NAMALWA (cell line): ENCODE data around the gene NMNAT2.
A peak's percentile ranks its signal among the peaks of the same experiment; 100 is the strongest.

Experiments used
- DNase-seq: peaks from one replicate; pipeline ENCODE4 v3.0.0-alpha.2; 2015; ENCODE audit warnings: low spot score

NMNAT2 gene

GRCh38 chr1:183313063-183313462 lies 105.1 kb downstream of the NMNAT2 start:
- DNase-seq: no peak

- no peak for DNase-seq
Observed at GRCh38 chr1:183310753-183311479, 107.3 kb downstream of the NMNAT2 start.

DNA sequence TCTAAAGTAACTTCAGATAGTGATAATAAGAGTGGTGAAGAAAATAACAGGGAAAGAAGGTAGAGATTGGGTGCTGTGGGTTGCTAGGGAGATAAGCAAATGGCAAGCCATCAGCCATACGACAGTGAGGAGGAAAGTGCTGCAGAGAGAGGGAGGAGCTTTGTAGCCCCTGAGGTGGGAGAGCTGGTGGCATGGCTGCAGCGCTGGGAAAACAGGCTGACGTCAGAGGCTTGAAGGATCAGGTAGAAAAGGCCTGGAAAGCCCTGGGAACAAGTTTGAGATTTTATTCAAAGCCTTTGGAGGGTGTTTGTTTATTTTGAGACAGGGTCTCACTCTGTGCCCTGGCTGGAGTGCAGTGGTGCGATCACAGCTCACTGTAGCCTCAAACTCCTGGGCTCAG lies 109.5 kb downstream of the NMNAT2 start:
- no peak for DNase-seq

- DNase-seq: peak; percentile 79
Observed at GRCh38 chr1:183306317-183307042, 111.7 kb downstream of the NMNAT2 start.

DNA sequence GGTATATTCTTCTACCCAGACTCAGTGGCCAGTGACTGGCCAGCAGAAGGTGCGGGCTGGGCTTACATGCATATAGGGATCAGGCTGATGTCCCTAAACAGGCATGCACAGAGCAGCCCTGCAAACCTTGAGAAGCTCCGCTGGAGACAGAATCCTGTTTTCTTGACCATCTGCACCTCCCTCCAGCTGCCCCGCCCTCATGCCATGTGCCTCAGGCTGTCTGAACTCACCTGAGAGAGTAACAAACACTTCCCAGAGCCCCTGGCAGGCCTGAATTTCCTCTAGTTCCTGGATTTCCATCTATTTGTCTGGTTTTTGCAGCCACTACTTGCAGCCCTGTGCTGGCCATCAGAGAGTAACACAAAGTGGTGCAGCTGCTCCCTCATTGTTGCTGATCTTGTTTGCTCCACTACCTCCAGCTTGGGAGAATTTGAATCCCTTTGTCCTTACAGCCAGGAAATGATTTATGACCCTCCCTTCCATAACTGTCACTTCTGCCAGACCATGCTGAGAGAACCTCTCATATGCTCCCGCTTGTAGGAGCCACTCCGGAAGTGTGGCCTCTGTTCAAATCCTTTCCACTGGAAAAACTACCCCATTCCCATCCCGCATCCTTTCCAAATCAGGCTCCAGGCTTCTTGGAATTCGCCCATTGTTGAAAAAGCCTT lies 113.6 kb downstream of the NMNAT2 start:
- no peak for DNase-seq

DNA sequence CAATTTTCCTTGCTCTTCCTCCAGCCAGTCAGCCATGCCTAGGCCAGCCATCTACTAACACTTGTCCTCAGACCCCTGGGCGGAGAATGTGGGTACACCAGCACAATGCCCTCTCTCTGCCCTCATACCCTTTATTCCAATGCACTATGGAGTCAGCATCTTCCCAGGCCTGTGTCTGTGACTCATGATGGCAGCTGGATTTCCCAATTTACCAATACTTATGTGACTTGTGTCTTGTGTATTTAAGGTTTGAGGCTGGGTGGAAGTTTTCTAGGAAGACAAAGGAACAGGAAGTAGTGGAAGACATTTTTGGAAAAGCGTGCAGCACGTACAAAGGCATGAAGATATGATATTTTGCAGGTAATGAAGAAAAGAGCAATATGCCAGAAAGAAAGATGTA lies 114.3 kb downstream of the NMNAT2 start:
- no peak for DNase-seq

GRCh38 chr1:183303323-183303645 lies 114.9 kb downstream of the NMNAT2 start:
- no peak for DNase-seq

GRCh38 chr1:183302452-183303322 lies 115.5 kb downstream of the NMNAT2 start:
- DNase-seq: no peak

GRCh38 chr1:183301239-183301638 lies 116.9 kb downstream of the NMNAT2 start:
- DNase-seq: no peak

DNA sequence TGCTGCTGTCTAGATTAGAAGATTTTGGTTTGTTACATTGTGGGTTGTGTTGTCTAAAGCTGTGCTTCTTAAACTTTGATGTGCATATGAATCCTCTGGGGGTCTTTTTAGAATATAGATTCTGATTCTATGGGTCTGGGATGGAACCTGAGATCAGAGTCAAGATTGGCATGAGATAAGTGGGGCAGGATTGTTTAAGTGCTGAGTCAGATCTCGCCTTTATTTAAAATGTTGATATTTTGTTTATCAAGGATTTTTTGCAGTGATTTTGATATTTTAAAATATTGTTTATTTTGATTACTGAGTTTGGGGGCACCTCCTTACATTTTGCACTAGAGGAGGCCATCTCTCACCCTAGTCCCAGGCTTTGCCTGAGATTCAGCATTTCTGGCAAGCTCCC lies 117.4 kb downstream of the NMNAT2 start:
- DNase-seq: no peak

GRCh38 chr1:183300395-183300794 lies 117.8 kb downstream of the NMNAT2 start:
- no peak for DNase-seq

GRCh38 chr1:183296782-183297181 lies 121.4 kb downstream of the NMNAT2 start:
- DNase-seq: no peak

- DNase-seq: no peak
Observed at GRCh38 chr1:183295521-183295920, 122.7 kb downstream of the NMNAT2 start.

DNA sequence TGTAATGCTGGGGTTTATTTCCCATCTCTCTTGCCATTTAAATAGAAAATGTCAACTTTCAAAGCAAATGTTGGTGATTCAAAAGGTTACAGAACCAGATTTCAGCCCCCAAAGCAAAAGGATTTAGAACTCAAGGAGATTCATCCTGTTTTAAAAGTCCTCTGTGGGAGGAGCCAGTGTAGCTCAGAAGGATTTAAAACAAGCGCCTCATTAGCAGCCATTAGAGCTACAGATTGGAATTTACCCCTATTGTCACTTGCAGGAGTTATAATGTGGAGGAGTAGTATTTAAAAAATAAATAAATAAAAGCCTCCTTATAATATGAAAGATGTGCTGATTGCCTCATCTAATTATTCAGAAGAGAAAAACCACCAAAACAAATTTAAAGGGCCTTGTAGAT lies 124.3 kb downstream of the NMNAT2 start:
- no peak for DNase-seq

GRCh38 chr1:183293241-183293640 lies 124.9 kb downstream of the NMNAT2 start:
- DNase-seq: no peak

DNA sequence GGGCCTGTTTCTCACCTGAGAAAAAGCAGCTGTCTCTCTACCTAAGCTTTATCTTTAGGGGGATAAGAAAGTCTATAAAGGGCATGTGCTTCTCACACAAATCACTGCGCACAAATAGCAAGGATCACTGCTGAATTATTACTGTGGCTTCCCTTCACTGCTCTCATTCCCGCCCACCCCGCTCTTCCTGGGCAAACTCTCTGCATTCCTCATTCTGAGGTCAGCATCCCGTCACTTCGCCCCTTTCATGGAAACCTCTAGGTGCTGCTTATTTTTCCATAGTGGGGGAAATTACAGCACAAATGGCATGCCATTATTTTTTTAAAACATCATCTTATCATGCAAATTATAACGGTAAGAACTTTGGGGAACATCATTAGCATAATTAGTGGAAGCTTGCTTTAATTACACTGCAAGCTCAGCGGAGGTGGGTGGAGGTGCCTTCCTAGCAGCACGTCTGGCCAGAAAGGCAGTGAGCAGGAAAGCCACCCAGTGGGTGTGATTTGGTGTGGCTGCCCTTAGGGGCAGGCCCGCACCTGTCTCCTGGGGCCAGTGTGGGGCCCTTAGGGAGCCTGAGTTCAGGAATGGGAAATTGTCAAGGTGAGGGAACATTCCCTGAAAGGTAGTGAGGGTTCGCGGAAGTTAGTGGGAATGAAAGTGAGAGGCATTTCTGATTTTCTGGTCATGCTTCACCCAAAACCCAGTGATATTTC lies 126.2 kb downstream of the NMNAT2 start:
- DNase-seq: no peak

- DNase-seq: no peak
Observed at GRCh38 chr1:183291216-183291762, 126.9 kb downstream of the NMNAT2 start.

- no peak for DNase-seq
Observed at GRCh38 chr1:183290628-183291027, 127.6 kb downstream of the NMNAT2 start.

DNA sequence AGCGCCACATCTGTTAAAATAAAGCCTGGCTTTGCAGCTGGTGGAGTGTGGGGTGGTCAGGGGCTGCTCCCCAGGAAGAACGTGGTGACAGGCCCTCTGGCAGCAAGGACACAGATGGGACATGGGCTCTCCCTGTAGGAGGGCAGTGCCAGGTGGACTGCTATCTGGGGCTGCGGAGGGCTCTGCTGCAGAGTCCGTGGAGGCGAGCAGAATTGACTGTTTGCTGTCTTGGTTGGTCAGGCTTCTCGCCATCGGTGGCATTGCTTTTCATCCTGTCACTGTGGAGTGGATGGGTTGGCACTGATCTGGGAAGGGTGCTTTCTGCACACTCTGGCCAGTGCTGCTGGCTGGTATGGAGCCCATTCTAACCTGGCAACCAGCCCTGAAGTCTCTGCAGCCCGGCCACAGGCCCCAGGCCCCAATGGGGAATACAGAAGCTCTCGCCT lies 129.1 kb downstream of the NMNAT2 start:
- DNase-seq: no peak

- DNase-seq: no peak
Observed at GRCh38 chr1:183288583-183288982, 129.6 kb downstream of the NMNAT2 start.

GRCh38 chr1:183287191-183287675 lies 130.9 kb downstream of the NMNAT2 start:
- no peak for DNase-seq
